ENCODE data around the gene SUOX. TPM values are rescaled to one million over a fixed set of nuclear protein-coding genes. Genes with fewer than 3 reads are reported as not detected.

The SUOX gene
- total RNA-seq, 1 experiment from 2014 or later = 20.7 TPM

DNA sequence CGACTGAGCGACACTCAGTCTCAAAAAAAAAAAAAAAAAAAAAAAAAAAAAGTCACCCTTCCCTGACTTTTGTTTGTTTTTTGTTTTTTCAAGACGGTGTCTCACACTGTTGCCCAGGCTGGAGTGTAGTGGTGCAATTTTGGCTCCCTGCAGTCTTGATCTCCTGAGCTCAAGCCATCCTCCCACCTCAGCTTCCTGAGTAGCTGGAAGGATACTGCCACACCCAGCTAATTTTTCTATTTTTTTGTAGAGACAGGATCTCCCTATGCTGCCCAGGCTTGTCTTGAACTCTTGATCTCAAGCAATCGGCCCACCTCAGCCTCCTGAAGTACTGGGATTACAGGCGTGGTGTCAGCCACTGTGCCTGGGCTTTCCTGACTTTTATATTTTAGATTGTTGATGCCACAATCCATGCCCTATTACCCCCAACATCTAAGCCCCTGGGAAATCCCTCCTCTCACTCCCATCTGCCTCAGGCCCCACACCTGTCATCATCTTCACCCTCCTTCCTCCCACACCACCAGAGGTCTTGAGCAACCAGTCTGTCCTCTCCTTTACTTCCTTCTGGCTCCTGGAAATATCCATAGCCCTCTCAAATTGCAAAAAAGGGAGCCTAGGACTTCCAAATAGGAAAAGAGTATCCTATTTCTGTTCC lies 31.6 kb downstream of the SUOX start:
- ChIA-PET POLR2A (no interaction called here), CTCF (interaction anchor here (0.7 kb wide), 1 partner anchor 63 kb away, joined by 11 read pairs; the partner anchor contains the start of gene PMEL)
- TF ChIP-seq SIN3A (IDR thresholded peaks at IDR 0.05; ENCODE audit: borderline replicate concordance, insufficient read depth, low read depth, low read length) (no peak), TCF7L2 (IDR thresholded peaks at IDR 0.05; ENCODE audit: low read depth, low read length) (no peak), REST (IDR thresholded peaks at IDR 0.05; ENCODE audit: insufficient read depth in 1 of 2, low read depth in 2 of 2, low read length in 1 of 2) (no peak), CTCF (IDR thresholded peaks at IDR 0.05) (no peak), POLR2AphosphoS5 (IDR thresholded peaks at IDR 0.05; ENCODE audit: low read depth, low read length) (no peak)
- ATAC-seq = no peak
- Histone ChIP-seq H3K4me1 (ENCODE audit: control insufficient read depth, insufficient read depth, low read length) (no peaks in the 10 kb centered on the region), H3K27ac (ENCODE audit: low read length) (no peak overlapping the region), H3K4me3 (ENCODE audit: low read depth in 2 of 2, low read length in 2 of 2) (no peak overlapping the region), H3K27me3 (ENCODE audit: control insufficient read depth, insufficient read depth, low read length) (no peaks in the 10 kb centered on the region), H3K36me3 (ENCODE audit: control insufficient read depth, insufficient read depth, low read length) (no peaks in the 10 kb centered on the region), H3K9me3 (ENCODE audit: control insufficient read depth, insufficient read depth, low read depth, low read length) (no peaks in the 10 kb centered on the region)
- no TSS peak for BruUV-seq (replicated peaks)
- intact Hi-C loops (cut with micrococcal nuclease; ENCODE audit: unreplicated experiment) (loop anchor here (2.0 kb wide), 1 partner anchor 32 kb away; the partner anchor contains the start of gene SUOX), in situ Hi-C loops (cut with HindIII; ENCODE audit: low pct_unique_long_range_greater_than_20kb, low sequenced_read_pairs) (no loop called here)
- no peak for DNase-seq (ENCODE audit: low read depth, low spot score)

- ATAC-seq = 0 out of 2 replicates have a peak, but pooled peaks have one; percentile 34
- no peaks in the 10 kb centered on the region for H3K27me3 ChIP-seq (ENCODE audit: control insufficient read depth, insufficient read depth, low read length)
- no peak for DNase-seq (ENCODE audit: low read depth, low spot score)
- no peaks in the 10 kb centered on the region for H3K9me3 ChIP-seq (ENCODE audit: control insufficient read depth, insufficient read depth, low read depth, low read length)
- no TSS peak for BruUV-seq (replicated peaks)
- POLR2A ChIA-PET = no interaction called here
- H3K4me3 ChIP-seq (ENCODE audit: low read depth in 2 of 2, low read length in 2 of 2) = no peak overlapping the region
- TF ChIP-seq CTCF (IDR thresholded peaks at IDR 0.05) = no peak
- no peak for TF ChIP-seq POLR2AphosphoS5 (IDR thresholded peaks at IDR 0.05; ENCODE audit: low read depth, low read length)
- no peak for TF ChIP-seq SIN3A (IDR thresholded peaks at IDR 0.05; ENCODE audit: borderline replicate concordance, insufficient read depth, low read depth, low read length)
- TF ChIP-seq TCF7L2 (IDR thresholded peaks at IDR 0.05; ENCODE audit: low read depth, low read length) = no peak
- in situ Hi-C loops (cut with HindIII; ENCODE audit: low pct_unique_long_range_greater_than_20kb, low sequenced_read_pairs) = no loop called here
- no peaks in the 10 kb centered on the region for H3K4me1 ChIP-seq (ENCODE audit: control insufficient read depth, insufficient read depth, low read length)
- intact Hi-C loops (cut with micrococcal nuclease; ENCODE audit: unreplicated experiment) = loop anchor here (2.0 kb wide), 1 partner anchor 32 kb away; the partner anchor contains the start of gene SUOX
- H3K36me3 ChIP-seq (ENCODE audit: control insufficient read depth, insufficient read depth, low read length) = no peaks in the 10 kb centered on the region
- H3K27ac ChIP-seq (ENCODE audit: low read length) = no peak overlapping the region
- CTCF ChIA-PET = interaction anchor here (0.6 to 1.2 kb wide), 5 partner anchors 32 to 291 kb away, joined by 3 to 8 read pairs (median 3); partner anchors contain the start of gene SUOX
Measured at GRCh38 chr12:56029166-56029519, 32.1 kb downstream of the SUOX start.

All from Panc1 (cell line).